ENCODE data around the gene TUBG1.

DNA sequence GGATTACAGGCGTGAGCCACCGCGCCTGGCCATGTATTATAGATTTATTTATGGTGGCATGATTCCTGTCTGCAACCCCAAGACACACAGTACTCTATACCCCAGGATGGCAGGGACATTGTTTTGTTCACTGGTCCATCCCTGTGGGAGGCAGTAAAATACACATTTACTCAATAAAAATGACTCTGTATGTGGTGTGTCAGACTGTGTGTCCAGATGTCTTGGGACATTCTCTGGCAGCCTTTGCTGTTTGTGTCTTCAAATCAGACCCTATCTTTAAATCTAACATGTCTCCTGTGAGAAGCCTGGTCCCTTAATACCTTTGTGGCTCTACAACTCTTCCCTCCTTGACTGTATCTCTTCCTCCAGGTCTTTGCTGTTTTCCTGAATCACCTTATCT lies 49.2 kb upstream of the TUBG1 start:
- no peak for TF ChIP-seq ARID2 (IDR thresholded peaks at IDR 0.05)
- no peak for TF ChIP-seq SMARCE1 (IDR thresholded peaks at IDR 0.05)
- TF ChIP-seq KAT2B (IDR thresholded peaks at IDR 0.05; ENCODE audit: low read depth, low read length) = no peak
- TF ChIP-seq ZFP1 (CRISPR knock-in tag; IDR thresholded peaks at IDR 0.05) = no peak
